Suppressor macrophage treated with lipopolysaccharide for 4 hours (primary cell): ENCODE results near the gene GAS7.
A peak's percentile ranks its signal among the peaks of the same experiment; 100 is the strongest.
"Not testable (repeated sequence)": the region's sequence is repeated elsewhere in the genome, so short reads cannot be mapped to it uniquely, and the experiment has no call there.

Experiments used
- DNase-seq: peaks from one replicate; pipeline ENCODE4 v3.0.0-alpha.2; 2020

The GAS7 gene

GRCh38 chr17:10069301-10069700 lies 129.1 kb downstream of the GAS7 start:
- no peak for DNase-seq

GRCh38 chr17:10067446-10068143 lies 130.8 kb downstream of the GAS7 start:
- DNase-seq, result no peak

DNA sequence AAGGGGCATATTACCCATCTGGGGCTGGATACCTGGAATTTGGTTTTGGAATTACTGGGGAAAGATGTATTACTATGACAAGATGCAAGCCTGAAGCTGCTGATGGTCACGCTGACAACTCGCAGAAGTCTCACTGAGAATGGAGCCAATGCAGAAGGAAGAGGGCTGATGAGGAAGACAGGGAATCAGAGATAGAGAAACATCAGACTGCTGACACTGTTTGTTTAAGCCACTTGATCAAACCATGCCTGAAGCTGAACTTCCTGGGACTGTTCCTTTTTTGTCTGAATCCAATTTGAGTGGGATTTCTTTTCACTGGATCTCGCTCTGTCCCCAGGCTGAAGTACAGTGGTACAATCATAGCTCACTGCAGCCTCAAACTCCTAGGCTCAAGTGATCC lies 133.9 kb downstream of the GAS7 start:
- DNase-seq, result no peak

DNA sequence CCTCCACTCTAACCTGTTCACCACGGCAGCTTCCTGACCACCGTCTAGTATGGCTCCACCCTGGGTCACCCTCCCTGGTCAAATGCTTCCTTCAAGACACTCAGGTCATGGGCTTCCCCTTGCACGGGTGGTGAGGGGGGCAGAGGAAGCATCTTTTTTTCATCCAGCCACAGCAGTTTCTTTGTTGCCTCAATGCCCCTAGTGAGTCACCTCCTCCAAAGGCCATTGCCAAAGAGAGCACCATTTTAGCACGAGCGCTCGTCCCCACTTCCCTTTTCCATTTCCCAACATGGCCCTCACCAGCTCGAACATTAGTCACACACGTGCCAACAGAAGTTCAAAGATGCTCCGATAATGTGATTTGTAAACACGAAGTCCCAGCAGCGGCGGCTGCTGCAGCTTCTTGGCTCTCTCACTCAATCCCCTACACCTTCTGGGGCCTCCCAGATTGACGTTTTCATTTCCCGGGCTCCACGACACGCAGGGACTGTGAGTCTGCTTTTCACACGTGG lies 134.6 kb downstream of the GAS7 start:
- DNase-seq, result peak; percentile 98

GRCh38 chr17:10062691-10063385 lies 135.6 kb downstream of the GAS7 start:
- DNase-seq, result peak; percentile 82

DNA sequence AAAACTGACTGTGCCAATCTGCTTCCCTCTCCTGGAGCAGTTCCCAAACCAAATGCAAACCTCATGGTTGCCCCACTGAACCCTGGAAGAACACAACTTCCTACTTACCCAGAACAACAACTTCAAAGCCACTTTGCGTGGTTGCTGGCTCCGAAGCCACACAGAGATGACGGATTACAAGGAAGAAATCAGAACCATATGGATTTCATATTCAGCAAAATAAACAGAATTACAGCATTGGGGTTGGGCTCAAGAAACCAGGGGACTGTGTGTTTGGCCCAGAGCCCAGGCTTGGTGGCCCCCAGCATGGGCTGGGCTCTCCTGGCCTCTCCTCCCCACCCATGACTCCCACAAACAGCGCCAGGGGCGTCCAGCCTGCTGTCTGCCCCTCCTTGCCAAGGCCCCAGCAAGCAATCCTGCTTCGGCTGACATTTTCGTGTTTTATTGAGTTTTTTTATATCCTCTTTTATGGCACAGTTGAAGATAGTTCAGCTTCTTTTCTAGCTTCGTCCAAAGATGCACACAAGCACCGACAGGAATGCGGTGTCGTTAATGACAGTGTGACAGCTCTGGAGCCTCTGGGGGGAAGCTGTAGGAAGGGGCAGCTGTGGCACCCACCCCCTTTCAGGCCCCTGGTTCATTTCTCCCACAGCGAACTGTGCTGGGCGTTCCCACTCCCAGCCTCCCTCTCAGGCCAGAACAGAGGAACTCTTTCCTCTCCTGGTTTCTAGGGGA lies 137.1 kb downstream of the GAS7 start:
- peak; percentile 65 for DNase-seq

DNA sequence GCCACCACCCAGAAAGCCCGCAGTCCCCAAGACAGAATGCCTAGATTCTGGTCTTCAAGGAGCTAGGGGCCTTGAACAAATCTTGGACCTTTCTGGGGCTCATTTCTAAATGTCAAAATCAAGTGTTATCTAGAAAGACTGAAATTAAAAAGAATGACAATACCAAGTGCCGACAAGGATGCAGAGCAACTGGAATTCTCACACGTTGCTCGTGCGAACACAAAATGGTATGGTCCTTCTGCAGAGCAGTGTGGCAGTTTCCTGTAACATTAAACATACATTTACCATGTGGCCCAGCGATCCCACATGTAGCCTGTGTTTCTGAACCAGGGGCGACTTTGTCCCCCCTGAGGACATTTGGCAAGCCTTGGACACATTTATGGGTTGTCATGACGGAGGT lies 137.9 kb downstream of the GAS7 start:
- DNase-seq, result no peak

DNA sequence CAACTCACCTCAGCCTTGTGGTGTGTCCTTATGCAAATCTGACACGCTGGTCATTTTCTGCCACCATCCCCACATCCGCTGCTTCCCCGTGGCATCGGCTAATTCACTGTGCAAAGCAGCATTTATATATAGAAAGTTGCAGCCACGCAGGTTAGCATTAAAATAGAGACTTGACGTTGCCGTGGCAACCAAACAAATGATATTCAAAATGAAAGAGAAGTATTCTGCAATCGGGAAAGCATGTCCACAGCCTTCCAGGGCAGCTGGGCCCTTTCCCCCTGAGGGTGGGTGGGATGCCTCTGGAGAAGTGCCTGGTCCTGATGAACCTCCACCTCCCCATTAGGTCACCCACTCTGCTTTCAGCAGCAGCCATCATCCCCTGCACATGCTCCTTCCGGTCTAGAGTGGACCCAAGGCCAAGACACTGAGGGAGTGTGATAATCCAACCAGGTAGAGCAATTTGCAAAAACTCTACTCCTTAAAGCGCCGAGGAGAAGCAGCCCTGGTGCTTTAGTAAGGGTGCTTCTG lies 138.7 kb downstream of the GAS7 start:
- peak; percentile 61 for DNase-seq

DNA sequence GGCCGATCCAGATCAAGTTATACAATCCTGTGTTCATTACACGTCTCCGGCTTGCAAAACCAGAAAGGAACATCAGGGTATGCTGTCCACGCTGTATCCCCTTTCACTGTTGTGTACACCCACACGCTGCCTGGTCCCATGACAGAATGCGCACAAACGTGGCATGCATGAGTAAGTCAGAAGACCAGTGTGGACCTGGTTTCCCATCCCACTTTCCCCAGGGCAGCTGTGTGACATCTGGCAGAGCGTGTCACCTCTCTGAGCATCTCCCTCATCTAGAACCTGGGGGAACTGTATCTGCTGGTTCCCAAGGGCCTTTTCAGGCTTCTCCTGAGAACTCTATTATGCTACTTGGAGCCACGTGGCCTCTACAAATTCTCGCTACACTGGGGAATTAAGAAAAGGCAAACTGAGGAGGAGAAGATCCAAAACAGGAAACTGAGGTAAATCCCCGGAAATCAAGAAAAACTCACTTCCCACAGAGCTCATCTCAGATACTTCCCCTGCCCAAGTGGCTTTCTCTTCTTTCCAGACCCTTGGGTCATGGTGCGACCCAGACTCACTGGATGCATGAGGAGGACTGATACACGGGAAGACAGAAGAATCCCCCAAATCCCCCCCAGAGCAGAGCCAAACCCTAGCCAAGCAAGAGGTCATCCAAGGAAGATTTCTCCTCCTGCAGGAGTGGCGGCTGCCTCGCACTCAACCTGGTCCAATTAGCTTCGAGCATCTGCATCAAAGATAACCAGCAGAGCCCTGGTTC lies 139.3 kb downstream of the GAS7 start:
- DNase-seq, result peak; percentile 64

DNA sequence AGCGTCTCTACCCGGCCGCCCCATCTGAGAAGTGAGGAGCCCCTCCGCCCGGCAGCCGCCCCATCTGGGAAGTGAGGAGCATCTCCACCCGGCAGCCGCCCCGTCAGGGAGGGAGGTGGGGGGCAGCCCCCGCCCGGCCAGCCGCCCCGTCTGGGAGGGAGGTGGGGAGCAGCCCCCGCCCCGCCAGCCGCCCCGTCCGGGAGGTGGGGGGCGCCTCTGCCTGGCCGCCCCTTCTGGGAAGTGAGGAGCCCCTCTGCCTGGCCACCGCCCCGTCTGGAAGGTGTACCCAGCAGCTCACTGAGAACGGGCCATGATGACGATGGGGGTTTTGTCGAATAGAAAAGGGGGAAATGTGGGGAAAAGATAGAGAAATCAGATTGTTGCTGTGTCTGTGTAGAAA lies 140.9 kb downstream of the GAS7 start:
- not testable (repeated sequence) for DNase-seq

DNA sequence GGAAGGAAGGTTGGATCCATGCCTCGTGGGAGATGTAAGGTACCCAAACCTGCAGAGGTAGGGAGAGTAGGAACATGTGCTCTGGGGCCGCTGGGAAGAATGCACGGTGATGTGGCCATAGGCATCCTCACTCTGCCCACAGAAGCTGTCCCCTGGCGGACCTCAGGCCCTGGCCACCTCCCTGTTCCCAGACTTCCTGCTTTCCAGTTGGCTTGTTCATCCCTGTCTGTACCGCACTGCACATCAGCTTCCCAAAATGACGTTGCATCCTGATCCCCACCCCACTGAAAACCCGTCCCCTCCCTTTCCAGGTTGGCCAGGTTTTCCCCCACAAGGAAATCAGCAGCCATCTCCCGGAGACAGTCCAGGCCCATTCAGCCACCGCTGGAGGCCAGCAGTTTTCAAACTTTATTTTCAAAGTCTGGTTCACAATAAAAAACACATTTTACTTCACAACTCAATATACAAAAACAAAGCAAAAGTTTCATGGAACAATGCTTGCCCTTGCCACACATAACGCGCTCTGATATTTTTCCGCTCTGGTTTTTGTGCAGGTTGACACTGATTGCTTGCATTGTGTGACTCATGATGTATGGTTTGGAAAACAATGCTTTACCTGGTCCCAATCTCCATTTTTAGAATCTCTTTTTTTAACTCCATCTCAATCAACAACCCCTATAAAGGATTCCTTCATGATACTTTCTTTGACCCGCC lies 143.0 kb downstream of the GAS7 start:
- DNase-seq, result no peak

GRCh38 chr17:10053782-10054540 lies 144.4 kb downstream of the GAS7 start:
- DNase-seq, result no peak

GRCh38 chr17:10052106-10052813 lies 146.1 kb downstream of the GAS7 start:
- no peak for DNase-seq

DNA sequence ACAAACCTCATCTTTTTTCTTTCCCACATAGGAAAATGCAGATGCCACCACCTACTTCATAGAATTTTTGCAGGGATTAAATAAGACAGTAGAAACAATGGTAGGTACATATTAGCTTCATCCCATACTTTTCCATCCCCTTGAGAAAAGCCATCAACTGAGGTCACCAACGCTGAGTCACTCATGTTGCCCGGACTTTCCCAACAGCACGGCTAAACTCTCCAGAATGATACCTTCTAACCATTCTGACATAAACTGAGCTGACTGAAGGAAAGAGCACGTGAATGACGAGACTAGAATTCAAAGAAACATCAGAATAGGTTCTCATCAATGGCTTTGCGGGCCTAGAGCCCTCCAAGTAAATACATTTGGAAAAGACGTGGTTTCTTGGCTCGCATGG lies 147.3 kb downstream of the GAS7 start:
- peak; percentile 89 for DNase-seq

GRCh38 chr17:10050597-10051101 lies 147.8 kb downstream of the GAS7 start:
- DNase-seq, result peak; percentile 91

DNA sequence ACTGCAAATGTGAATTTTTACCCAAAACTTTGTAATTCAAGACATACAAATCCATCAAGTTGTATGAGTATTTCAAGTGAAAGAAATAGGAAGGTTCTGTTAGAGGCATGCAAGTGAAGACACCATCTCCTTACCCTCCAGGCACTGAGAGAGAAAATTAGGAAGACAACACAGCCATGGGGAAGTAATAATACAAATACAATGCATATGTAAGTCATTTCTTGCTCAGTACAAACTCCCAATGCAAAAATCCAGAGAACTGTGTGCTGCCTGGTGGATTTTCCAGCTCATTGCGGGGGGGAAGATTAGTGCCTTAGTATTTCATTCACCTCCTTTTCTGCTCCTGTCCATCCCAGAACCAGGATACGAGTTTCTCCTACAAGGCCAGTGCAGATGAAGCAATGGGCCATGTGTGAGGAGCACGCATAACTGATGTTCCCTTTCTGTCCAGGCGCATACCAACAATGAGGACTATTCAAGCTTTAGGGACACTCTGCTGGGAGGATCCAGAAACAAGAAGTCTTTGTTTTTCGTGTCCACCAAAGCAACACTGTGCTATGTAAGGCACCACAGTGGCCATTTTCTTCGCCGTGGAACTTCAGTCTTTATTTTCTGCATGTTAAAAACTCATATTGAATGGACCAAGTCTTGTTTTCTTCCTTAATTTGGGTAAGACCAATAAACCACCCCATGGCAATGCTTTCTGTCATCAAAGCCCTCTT lies 149.6 kb downstream of the GAS7 start:
- DNase-seq, result no peak

GRCh38 chr17:10046786-10047785 lies 151.3 kb downstream of the GAS7 start:
- DNase-seq, result peak; percentile 53
